HepG2 (cell line): ENCODE results near the gene VAMP5. TPM values are rescaled to one million over a fixed set of nuclear protein-coding genes. Genes with fewer than 3 reads are reported as not detected.
A peak's percentile ranks its signal among the peaks of the same experiment; 100 is the strongest.

Experiments used
- CERS6 ChIP-seq: sonication (generic); formaldehyde crosslinking; IDR thresholded peaks from 2 replicates; pipeline ENCODE4 v1.5.0; 2020; ENCODE audit warnings: missing genetic modification reagents
- ELF1 ChIP-seq: sonication (generic); formaldehyde crosslinking; IDR thresholded peaks from 2 replicates; pipeline ENCODE4 v1.4.0; 2020; ENCODE audit warnings: missing genetic modification reagents
- ELF3 ChIP-seq: IDR thresholded peaks from 2 replicates; pipeline ENCODE4 v1.6.1; 2016; ENCODE audit warnings: missing genetic modification reagents, missing compliant biosample characterization
- ERF ChIP-seq: IDR thresholded peaks from 2 replicates; pipeline ENCODE4 v1.6.1; 2018; ENCODE audit warnings: missing biosample characterization, missing genetic modification reagents
- GABPA ChIP-seq, 2 experiments: IDR thresholded peaks; 2 replicates each; pipeline ENCODE4 v1.6.1; 2011 to 2016; ENCODE audit warnings: low read depth in 2 of 2, low read length in 1 of 2, missing biosample characterization in 1 of 2, missing genetic modification characterization in 1 of 2
- GLI4 ChIP-seq: sonication (generic); formaldehyde crosslinking; IDR thresholded peaks from 2 replicates; pipeline ENCODE4 v1.5.1; 2020; ENCODE audit warnings: missing genetic modification reagents, mild to moderate bottlenecking, moderate library complexity, borderline replicate concordance
- HOXA9 ChIP-seq: sonication (generic); formaldehyde crosslinking; IDR thresholded peaks from 2 replicates; pipeline ENCODE4 v1.8.1; 2022; ENCODE audit warnings: missing genetic modification reagents, mild to moderate bottlenecking, moderate library complexity, borderline replicate concordance
- NFE2L1 ChIP-seq: sonication (generic); formaldehyde crosslinking; IDR thresholded peaks from 2 replicates; pipeline ENCODE4 v1.4.0; 2020; ENCODE audit warnings: missing genetic modification reagents, mild to moderate bottlenecking, borderline replicate concordance
- PAX8 ChIP-seq: sonication (generic); formaldehyde crosslinking; IDR thresholded peaks from 2 replicates; pipeline ENCODE4 v1.8.0; 2022; ENCODE audit warnings: mild to moderate bottlenecking, missing genetic modification reagents, borderline replicate concordance
- SIN3A ChIP-seq: IDR thresholded peaks from 2 replicates; pipeline ENCODE4 v1.6.1; 2011; ENCODE audit warnings: low read depth, mild to moderate bottlenecking, control low read depth, low read length, borderline replicate concordance
- SPEN ChIP-seq: sonication (generic); formaldehyde crosslinking; IDR thresholded peaks from 2 replicates; pipeline ENCODE4 v1.5.1; 2020; ENCODE audit warnings: low read depth, mild to moderate bottlenecking, missing genetic modification reagents
- UBTF ChIP-seq: sonication (generic); formaldehyde crosslinking; IDR thresholded peaks from 2 replicates; pipeline ENCODE4 v1.4.0; 2020; ENCODE audit warnings: mild to moderate bottlenecking, missing genetic modification reagents
- ZBTB8A ChIP-seq: sonication (generic); formaldehyde crosslinking; IDR thresholded peaks from 2 replicates; pipeline ENCODE4 v1.4.0; 2020; ENCODE audit warnings: mild to moderate bottlenecking, low read depth, missing genetic modification reagents, borderline replicate concordance
- ZNF124 ChIP-seq: sonication (generic); formaldehyde crosslinking; IDR thresholded peaks from 2 replicates; pipeline ENCODE4 v1.4.0; 2020; ENCODE audit warnings: missing genetic modification reagents
- ZNF33A ChIP-seq: sonication (generic); formaldehyde crosslinking; IDR thresholded peaks from 2 replicates; pipeline ENCODE4 v1.5.1; 2020; ENCODE audit warnings: missing genetic modification reagents, mild to moderate bottlenecking, moderate library complexity, borderline replicate concordance
- ZNF550 ChIP-seq: sonication (generic); formaldehyde crosslinking; IDR thresholded peaks from 2 replicates; pipeline ENCODE4 v1.4.0; 2020; ENCODE audit warnings: mild to moderate bottlenecking, missing genetic modification reagents, borderline replicate concordance
- ZNF646 ChIP-seq: sonication (generic); formaldehyde crosslinking; IDR thresholded peaks from 2 replicates; pipeline ENCODE4 v1.9.0; 2021; ENCODE audit warnings: mild to moderate bottlenecking, missing genetic modification reagents
- ZNF75D ChIP-seq: sonication (generic); formaldehyde crosslinking; IDR thresholded peaks from 2 replicates; pipeline ENCODE4 v1.8.1; 2023; ENCODE audit warnings: missing genetic modification reagents, mild to moderate bottlenecking, borderline replicate concordance
- ZNF790 ChIP-seq: sonication (generic); formaldehyde crosslinking; IDR thresholded peaks from 2 replicates; pipeline ENCODE4 v1.8.0; 2022; ENCODE audit warnings: missing genetic modification reagents, mild to moderate bottlenecking, borderline replicate concordance
- polyA plus RNA-seq, 8 experiments: library from polyadenylated mRNA; depleted of rRNA in 3 of 8; stranded (reverse) in 7 of 8; unstranded in 1 of 8; fragments of >200 nt; fragmentation: Illumina TruSeq in 4 of 8; extraction: Trizol in 4 of 8; gene quantifications; 2 replicates each; pipeline versions ENCODE4 v1.2.1 to v1.2.3, GENCODE V29; 2011 to 2016; ENCODE audit warnings: low read depth in 4 of 8, missing spikeins in 1 of 8, mixed read lengths in 1 of 8; ENCODE audit not compliant: insufficient read depth in 1 of 8
- total RNA-seq, 5 experiments: library from RNA; depleted of rRNA; stranded (reverse); fragments of >200 nt; fragmentation: Illumina TruSeq; extraction: Trizol; gene quantifications; 2 replicates each; pipeline ENCODE4 v1.2.3, GENCODE V29; 2016; ENCODE audit warnings: low read depth in 1 of 5

Gene VAMP5
- total and polyA plus RNA-seq, 2 of the 13 experiments (the other 11 are each of a cell fraction or from before 2014, with no cell fraction given): 7.2 to 56.7 TPM

- TF ChIP-seq CERS6 (CRISPR knock-in tag): no peak
- no peak for TF ChIP-seq ZNF33A
- TF ChIP-seq ERF (CRISPR knock-in tag): peak; percentile 59
- TF ChIP-seq SIN3A: peak; percentile 24; the same call in 1 of the 2 replicates
- 0 out of 2 replicates have a peak, but pooled peaks have one; percentile 52 for TF ChIP-seq HOXA9 (CRISPR knock-in tag)
- 0 out of 2 replicates have a peak, but pooled peaks have one; percentile 73 for TF ChIP-seq GLI4 (CRISPR knock-in tag)
- no peak for TF ChIP-seq ZNF75D (CRISPR knock-in tag)
- TF ChIP-seq ZNF550 (CRISPR knock-in tag): no peak; the same call in 1 of the 2 replicates
- 0 out of 2 replicates have a peak, but pooled peaks have one; percentile 10 for TF ChIP-seq ZNF124
- TF ChIP-seq ZNF790: no peak
- TF ChIP-seq ELF1 (CRISPR knock-in tag): peak; percentile 97
- peak; percentile 82; the same call in 1 of the 2 replicates for TF ChIP-seq SPEN (CRISPR knock-in tag)
- peak; percentile 80; the same call in 1 of the 2 replicates for TF ChIP-seq PAX8
- peak; percentile 78; the same call in 1 of the 2 replicates for TF ChIP-seq ZBTB8A
- TF ChIP-seq GABPA (IDR thresholded peaks at IDR 0.05; ENCODE audit: low read depth, low read length): no peak
- peak; percentile 85 for TF ChIP-seq GABPA (CRISPR knock-in tag; IDR thresholded peaks at IDR 0.05; ENCODE audit: low read depth)
- no peak for TF ChIP-seq ZNF646 (CRISPR knock-in tag)
- TF ChIP-seq UBTF: peak; percentile 81
- no peak; the same call in 1 of the 2 replicates for TF ChIP-seq ELF3 (CRISPR knock-in tag)
- no peak for TF ChIP-seq NFE2L1 (CRISPR knock-in tag)
Measured at GRCh38 chr2:85595301-85596025, 11.2 kb downstream of the VAMP5 start, which contains the start of gene RNF181 (continued).
